GM18508 (cell line): ENCODE measurements around the gene PRC1.

Source experiments
- ATAC-seq: cut with Tn5 transposase; IDR thresholded peaks from one replicate; pipeline ENCODE4 v1.9.1; 2021; ENCODE audit warnings: moderate number of reproducible peaks; ENCODE audit not compliant: insufficient read depth, unreplicated experiment

Gene PRC1

DNA sequence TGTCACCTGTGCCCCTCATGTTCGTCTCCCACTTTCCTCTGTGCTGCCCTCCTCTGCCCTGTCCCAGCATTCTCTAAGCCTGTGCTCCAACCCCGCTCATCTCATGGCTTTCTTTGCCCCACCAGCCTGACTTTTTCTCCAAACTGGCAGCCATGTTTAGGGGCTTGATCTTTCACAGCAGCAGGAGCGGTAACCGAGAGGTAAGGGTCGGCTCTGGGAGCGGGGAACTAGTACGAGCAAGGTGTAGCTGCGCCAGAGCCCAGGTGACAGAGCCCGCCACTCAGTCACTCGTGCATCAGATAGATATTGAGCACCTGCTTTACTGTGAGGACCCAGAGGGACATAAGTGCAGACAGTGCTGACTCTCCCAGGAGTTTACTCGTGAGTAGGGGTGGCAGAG lies 77.9 kb downstream of the PRC1 start:
- no peak for ATAC-seq
